Measurements from ENCODE around the gene CDHR2.

GRCh38 chr5:176612008-176612407 lies 62.9 kb downstream of the CDHR2 start:
- TF ChIP-seq POLR2A (IDR thresholded peaks at IDR 0.05; ENCODE audit: low read depth, low read length), result no peak
- no peak for TF ChIP-seq TAF1 (IDR thresholded peaks at IDR 0.05; ENCODE audit: borderline replicate concordance, low read depth, low read length)
- no peak for TF ChIP-seq POLR2AphosphoS5 (IDR thresholded peaks at IDR 0.05; ENCODE audit: low read depth, low read length)
